H1 (cell line): ENCODE results near the gene RNF182. TPM values are rescaled to one million over a fixed set of nuclear protein-coding genes. Genes with fewer than 3 reads are reported as not detected.

Experiments used
- CTCF ChIA-PET: fragments of 300-600 bp; sonication (Branson Sonifier 250); formaldehyde crosslinking; loops from one replicate; lab custom pipeline; 2021; ENCODE audit not compliant: partially characterized antibody; lab: Charles Lee
- POLR2A ChIA-PET: fragments of 300-600 bp; sonication (Branson Sonifier 250); formaldehyde crosslinking; loops from one replicate; lab custom pipeline; 2021; ENCODE audit warnings: inconsistent platforms; ENCODE audit not compliant: partially characterized antibody; lab: Charles Lee
- DNase-seq, 2 experiments: peaks; one replicate each; pipeline versions ENCODE4 v3.0.0 to v3.0.0-alpha.2; 2010 to 2022; ENCODE audit warnings: low spot score in 2 of 2, low read depth in 1 of 2, mixed read lengths in 1 of 2
- FAIRE-seq: peaks from 2 replicates; lab custom pipeline; 2011; peaks lifted over from hg19 to GRCh38; lab: Jason Lieb, UNC
- H2AFZ ChIP-seq: 2 replicates; pipeline ENCODE4 v1.8.1; 2012; ENCODE audit warnings: low read length, inconsistent platforms
- H2AK5ac ChIP-seq: 2 replicates; pipeline ENCODE4 v1.6.1; 2013; ENCODE audit warnings: low read depth, low read length
- H2BK120ac ChIP-seq: replicated peaks from 2 replicates; pipeline ENCODE3; 2013; ENCODE audit warnings: low read depth, low read length, inconsistent platforms
- H2BK12ac ChIP-seq: 2 replicates; pipeline ENCODE4 v1.6.1; 2013; ENCODE audit warnings: low read depth, low read length
- H2BK15ac ChIP-seq: 2 replicates; pipeline ENCODE4 v1.6.1; 2013; ENCODE audit warnings: low read length
- H2BK20ac ChIP-seq: 2 replicates; pipeline ENCODE4 v1.6.1; 2013; ENCODE audit warnings: low read length
- H2BK5ac ChIP-seq: 2 replicates; pipeline ENCODE4 v1.6.1; 2013; ENCODE audit warnings: low read depth, low read length
- H3K14ac ChIP-seq: 2 replicates; pipeline ENCODE4 v1.6.1; 2013; ENCODE audit warnings: inconsistent platforms; ENCODE audit not compliant: insufficient read length
- H3K18ac ChIP-seq: 2 replicates; pipeline ENCODE4 v1.6.1; 2013; ENCODE audit warnings: low read length; ENCODE audit errors: extremely low read depth
- H3K23ac ChIP-seq: 2 replicates; pipeline ENCODE4 v1.6.1; 2013; ENCODE audit warnings: inconsistent platforms; ENCODE audit not compliant: insufficient read length
- H3K23me2 ChIP-seq: 2 replicates; pipeline ENCODE4 v1.6.1; 2013; ENCODE audit warnings: low read depth, low read length
- H3K27ac ChIP-seq: 2 replicates; pipeline ENCODE4 v1.6.1; 2011; ENCODE audit warnings: low read depth, low read length, inconsistent platforms
- H3K27me3 ChIP-seq, 4 experiments: replicated peaks in 1 of 4; 1 replicate in 1 of 4; 2 replicates in 3 of 4; pipeline versions ENCODE4 v1.6.1 to v1.8.1; 2011 to 2013; ENCODE audit warnings: low read length in 3 of 4, mild to moderate bottlenecking in 3 of 4, inconsistent platforms in 2 of 4, mixed read lengths in 2 of 4, moderate library complexity in 1 of 4; ENCODE audit not compliant: control insufficient read depth in 3 of 4, insufficient read depth in 3 of 4; ENCODE audit errors: extremely low read depth in 1 of 4
- H3K36me3 ChIP-seq, 4 experiments: 2 replicates each; pipeline versions ENCODE4 v1.6.1 to v1.8.1; 2011 to 2013; ENCODE audit warnings: mild to moderate bottlenecking in 4 of 4, low read length in 3 of 4, moderate library complexity in 2 of 4, control low read depth in 1 of 4, inconsistent platforms in 1 of 4; ENCODE audit not compliant: insufficient read depth in 4 of 4, control insufficient read depth in 2 of 4
- H3K4ac ChIP-seq: replicated peaks from 2 replicates; pipeline ENCODE3; 2013; ENCODE audit warnings: low read length, low read depth, mixed read lengths, inconsistent platforms; ENCODE audit not compliant: insufficient read length
- H3K4me1 ChIP-seq, 4 experiments: replicated peaks in 1 of 4; 1 replicate in 1 of 4; 2 replicates in 3 of 4; pipeline versions ENCODE4 v1.6.1 to v1.8.1; 2011 to 2013; ENCODE audit warnings: low read length in 3 of 4, inconsistent platforms in 2 of 4, mixed read lengths in 1 of 4; ENCODE audit not compliant: insufficient read depth in 4 of 4, control insufficient read depth in 3 of 4
- H3K4me2 ChIP-seq, 2 experiments: 2 replicates each; pipeline versions ENCODE4 v1.6.1 to v1.8.1; 2011 to 2013; ENCODE audit warnings: low read depth in 2 of 2, low read length in 2 of 2, control low read depth in 1 of 2, inconsistent platforms in 1 of 2, mild to moderate bottlenecking in 1 of 2; ENCODE audit not compliant: insufficient read depth in 1 of 2
- H3K4me3 ChIP-seq, 4 experiments: fragments of 200-600, 300-600 bp in 1 of 4; sonication (generic), shearing (Covaris generic), sonication (Bioruptor Twin) in 1 of 4; 2 replicates each; pipeline versions ENCODE4 v1.5.1 to v1.8.1; 2011 to 2016; ENCODE audit warnings: low read length in 4 of 4, low read depth in 3 of 4, control low read depth in 2 of 4, inconsistent platforms in 2 of 4, mild to moderate bottlenecking in 2 of 4, mixed read lengths in 1 of 4, moderate library complexity in 1 of 4; ENCODE audit not compliant: insufficient read depth in 2 of 4; ENCODE audit errors: extremely low read depth in 1 of 4
- H3K56ac ChIP-seq: replicated peaks from 2 replicates; pipeline ENCODE3; 2013; ENCODE audit warnings: low read depth, mild to moderate bottlenecking, mixed read lengths, low read length, inconsistent platforms; ENCODE audit not compliant: insufficient read length
- H3K79me1 ChIP-seq: 2 replicates; pipeline ENCODE4 v1.6.1; 2013; ENCODE audit warnings: low read depth, low read length, control low read depth
- H3K79me2 ChIP-seq, 2 experiments: 2 replicates each; pipeline versions ENCODE4 v1.6.1 to v1.8.1; 2012 to 2013; ENCODE audit warnings: low read length in 2 of 2, mild to moderate bottlenecking in 2 of 2, inconsistent platforms in 1 of 2; ENCODE audit not compliant: insufficient read depth in 2 of 2, control insufficient read depth in 1 of 2
- H3K9ac ChIP-seq, 4 experiments: replicated peaks in 1 of 4; 1 replicate in 1 of 4; 2 replicates in 3 of 4; pipeline versions ENCODE4 v1.6.1 to v1.8.1; 2011 to 2013; ENCODE audit warnings: low read depth in 3 of 4, low read length in 3 of 4, control low read depth in 2 of 4, mild to moderate bottlenecking in 2 of 4, moderate library complexity in 2 of 4, inconsistent platforms in 1 of 4; ENCODE audit errors: extremely low read depth in 1 of 4
- H3K9me3 ChIP-seq, 2 experiments: 2 replicates each; pipeline versions ENCODE4 v1.6.1 to v1.8.1; 2012 to 2013; ENCODE audit warnings: mild to moderate bottlenecking in 2 of 2, moderate library complexity in 2 of 2, control low read depth in 1 of 2, inconsistent platforms in 1 of 2, low read depth in 1 of 2, low read length in 1 of 2, mixed read lengths in 1 of 2; ENCODE audit not compliant: insufficient read depth in 2 of 2
- H4K20me1 ChIP-seq, 2 experiments: replicated peaks in 1 of 2; 2 replicates each; pipeline versions ENCODE3 to v1.8.1; 2011 to 2013; ENCODE audit warnings: inconsistent platforms in 2 of 2, low read length in 2 of 2, mild to moderate bottlenecking in 1 of 2; ENCODE audit not compliant: insufficient read depth in 2 of 2, control insufficient read depth in 1 of 2
- H4K5ac ChIP-seq: 2 replicates; pipeline ENCODE4 v1.6.1; 2013; ENCODE audit warnings: low read length, low read depth, mixed read lengths, inconsistent platforms; ENCODE audit not compliant: insufficient read length
- H4K8ac ChIP-seq: 2 replicates; pipeline ENCODE4 v1.8.0; 2013; ENCODE audit warnings: mild to moderate bottlenecking, moderate library complexity, low read length, inconsistent platforms; ENCODE audit not compliant: insufficient read depth; ENCODE audit errors: extremely low read depth
- H4K91ac ChIP-seq: replicated peaks from 2 replicates; pipeline ENCODE3; 2013; ENCODE audit warnings: low read length, mixed read lengths, inconsistent platforms; ENCODE audit not compliant: insufficient read length
- ASH2L ChIP-seq: fragments of 200-600, 300-600 bp; sonication (generic); IDR thresholded peaks from one replicate; pipeline ENCODE4 v1.7.1; 2017; ENCODE audit warnings: low read length
- CTCF ChIP-seq, 3 experiments: IDR thresholded peaks; 1 replicate in 2 of 3; 2 replicates in 1 of 3; pipeline versions ENCODE4 v1.5.1 to v1.6.1; 2011; ENCODE audit warnings: low read length in 3 of 3, mild to moderate bottlenecking in 3 of 3, inconsistent platforms in 2 of 3, low read depth in 1 of 3, moderate library complexity in 1 of 3; ENCODE audit not compliant: insufficient read depth in 1 of 3; ENCODE audit errors: control extremely low read depth in 1 of 3
- EGR1 ChIP-seq: IDR thresholded peaks from 2 replicates; pipeline ENCODE4 v1.6.1; 2011; ENCODE audit warnings: low read depth, low read length, borderline replicate concordance
- EP300 ChIP-seq, 2 experiments: IDR thresholded peaks; 1 replicate in 1 of 2; 2 replicates in 1 of 2; pipeline ENCODE4 v1.6.1; 2011 to 2012; ENCODE audit warnings: low read depth in 2 of 2, low read length in 2 of 2, mild to moderate bottlenecking in 2 of 2, borderline replicate concordance in 1 of 2, inconsistent platforms in 1 of 2, moderate library complexity in 1 of 2
- HDAC2 ChIP-seq, 2 experiments: fragments of 300-600 bp in 1 of 2; sonication (generic) in 1 of 2; IDR thresholded peaks; 2 replicates each; pipeline ENCODE4 v1.6.1; 2011 to 2012; ENCODE audit warnings: low read depth in 2 of 2, low read length in 2 of 2, mild to moderate bottlenecking in 2 of 2, moderate library complexity in 2 of 2, borderline replicate concordance in 1 of 2, inconsistent platforms in 1 of 2
- JUND ChIP-seq: IDR thresholded peaks from 2 replicates; pipeline ENCODE4 v1.6.1; 2011; ENCODE audit warnings: mild to moderate bottlenecking, improper control_type of control experiment, low read length
- MAFK ChIP-seq: IDR thresholded peaks from 2 replicates; pipeline ENCODE4 v1.6.1; 2012; ENCODE audit warnings: low read depth, mild to moderate bottlenecking, improper control_type of control experiment, low read length
- RFX5 ChIP-seq: IDR thresholded peaks from 2 replicates; pipeline ENCODE4 v1.6.1; 2011; ENCODE audit warnings: low read depth, low read length, improper control_type of control experiment, borderline replicate concordance
- SP4 ChIP-seq: IDR thresholded peaks from 2 replicates; pipeline ENCODE4 v1.6.1; 2012; ENCODE audit warnings: low read length, inconsistent platforms
- TAF7 ChIP-seq: optimal IDR thresholded peaks from 2 replicates; pipeline ENCODE3; 2011; ENCODE audit warnings: low read depth, mild to moderate bottlenecking, inconsistent platforms, low read length, moderate library complexity, borderline replicate concordance
- TBP ChIP-seq: IDR thresholded peaks from 2 replicates; pipeline ENCODE4 v1.6.1; 2011; ENCODE audit warnings: low read depth, low read length, improper control_type of control experiment
- ZNF274 ChIP-seq: IDR thresholded peaks from 2 replicates; pipeline ENCODE4 v1.7.0; 2012; ENCODE audit warnings: low read length, borderline replicate concordance; ENCODE audit errors: extremely low read depth
- WGBS, 2 experiments: shearing (Covaris generic) in 1 of 2; methylation state at CpG; one replicate each; pipeline versions ENCODE4 v1.1.6 to v1.1.7; 2013 to 2015; ENCODE audit warnings: low lambda C conversion rate in 2 of 2, mixed read lengths in 2 of 2, inconsistent platforms in 1 of 2, low coverage in 1 of 2, missing lambda C conversion rate in 1 of 2; ENCODE audit not compliant: insufficient replicate concordance in 2 of 2, insufficient coverage in 1 of 2, insufficient read length in 1 of 2; ENCODE audit errors: extremely low coverage in 1 of 2, missing lambda C conversion rate in 1 of 2; 5-methylcytosine and 5-hydroxymethylcytosine counted together
- polyA plus RNA-seq, 7 experiments: library from polyadenylated mRNA; depleted of rRNA in 3 of 7; stranded (reverse) in 5 of 7; unstranded in 2 of 7; fragments of >200 nt in 5 of 7; fragments of 200-250 nt in 2 of 7; gene quantifications; 1 replicate in 5 of 7; 2 replicates in 1 of 7; 4 replicates in 1 of 7; pipeline versions ENCODE4 v1.2.1 to v1.2.3, GENCODE V29; 2011 to 2013; ENCODE audit warnings: missing spikeins in 2 of 7, mixed read lengths in 2 of 7
- total RNA-seq: library from RNA; stranded (reverse); fragmentation: NEBNext Ultra II Directional; extraction: Animal tissue kit (Norgen Biotek cat#: 25700); gene quantifications from 2 replicates; pipeline ENCODE4 v1.2.1, GENCODE V29; 2021

Gene RNF182
- total and polyA plus RNA-seq, 2 of the 8 experiments (the other 6 are each of a cell fraction or from before 2014, with no cell fraction given) = 6.2 to 10.7 TPM

- Histone ChIP-seq H3K79me1 (no peaks in the 10 kb centered on the region; the same call in 1 of the 2 replicates), H3K9ac (no peak overlapping the region), H2AFZ (no peak overlapping the region), H3K56ac (no peak overlapping the region), H4K8ac (no peak overlapping the region), H4K91ac (no peak overlapping the region), H4K20me1 (no peaks in the 10 kb centered on the region), H4K5ac (no peak overlapping the region), H3K27ac (no peak overlapping the region), H3K23me2 (no peaks in the 10 kb centered on the region), H3K79me2 (no peaks in the 10 kb centered on the region), H2BK120ac (no peak overlapping the region), H3K36me3 (peaks cover 0 to 7% (median 0%) of the 10 kb centered on the region in 4 experiments; a peak in 1 of 8 replicates), H3K14ac (no peak overlapping the region), H3K18ac (no peak overlapping the region), H3K4me2 (no peak overlapping the region), H2BK12ac (no peak overlapping the region), H3K4ac (no peak overlapping the region), H3K4me3 (no peak overlapping the region), H2BK15ac (no peak overlapping the region), H3K9me3 (peaks cover 25 to 26% of the 10 kb centered on the region in 2 experiments), H3K4me1 (no peaks in the 10 kb centered on the region), H3K27me3 (no peaks in the 10 kb centered on the region), H2AK5ac (no peak overlapping the region), H2BK5ac (no peak overlapping the region), H2BK20ac (no peak overlapping the region), H3K23ac (no peak overlapping the region)
- POLR2A ChIA-PET = no interaction called here
- WGBS, 2 experiments = 89% methylated on average over 3 of the region's 3 CpGs; no CpG with 5 or more reads in 1 of the 2 experiments
- no peak for FAIRE-seq
- CTCF ChIA-PET = no interaction called here
- DNase-seq = no peak
- no peak for TF ChIP-seq SP4
- no peak for TF ChIP-seq ASH2L
- no peak for TF ChIP-seq EP300 (IDR thresholded peaks at IDR 0.05; ENCODE audit: borderline replicate concordance in 1 of 2, low read depth in 2 of 2, low read length in 2 of 2)
- TF ChIP-seq TAF7 = no peak
- no peak for TF ChIP-seq JUND
- TF ChIP-seq MAFK = no peak
- TF ChIP-seq RFX5 = no peak
- TF ChIP-seq HDAC2 (IDR thresholded peaks at IDR 0.05; ENCODE audit: borderline replicate concordance in 1 of 2, low read depth in 2 of 2, low read length in 2 of 2) = no peak
- TF ChIP-seq CTCF (IDR thresholded peaks at IDR 0.05; ENCODE audit: control extremely low read depth in 1 of 3, insufficient read depth in 1 of 3, low read depth in 1 of 3, low read length in 3 of 3) = no peak
- no peak for TF ChIP-seq EGR1
- no peak for TF ChIP-seq ZNF274
- TF ChIP-seq TBP = no peak
These were observed 46.6 kb downstream of the RNF182 start for GRCh38 chr6:13971303-13971702.
